Urinary bladder (tissue), 4 donors: Measurements from ENCODE around the gene KRTAP5-6. TPM values are rescaled to one million over a fixed set of nuclear protein-coding genes. Genes with fewer than 3 reads are reported as not detected.

Experiments used
- DNase-seq: peaks from one replicate; pipeline ENCODE4 v3.0.0-alpha.2; 2015; ENCODE audit errors: extremely low spot score
- H3K27ac ChIP-seq: one replicate; pipeline ENCODE4 v1.5.1; 2013; ENCODE audit warnings: low read depth, mild to moderate bottlenecking, moderate library complexity
- H3K36me3 ChIP-seq: one replicate; pipeline ENCODE4 v1.6.1; 2013; ENCODE audit warnings: mild to moderate bottlenecking, moderate library complexity; ENCODE audit not compliant: insufficient read depth
- H3K4me1 ChIP-seq: one replicate; pipeline ENCODE4 v1.6.1; 2013; ENCODE audit warnings: mild to moderate bottlenecking, moderate library complexity; ENCODE audit not compliant: insufficient read depth
- H3K4me3 ChIP-seq: one replicate; pipeline ENCODE4 v1.5.1; 2013; ENCODE audit warnings: low read depth, low read length
- WGBS: extraction: QIAGEN DNeasy Blood & Tissue Kit; methylation state at CpG from one replicate; pipeline ENCODE4 v1.1.7; 2013; 5-methylcytosine and 5-hydroxymethylcytosine counted together
- polyA plus RNA-seq: library from polyadenylated mRNA; stranded (reverse); fragments of 200-250 nt; gene quantifications from one replicate; pipeline ENCODE4 v1.2.3, GENCODE V29; 2013
- total RNA-seq: library from RNA; depleted of rRNA; stranded (reverse); fragments of >200 nt; gene quantifications from one replicate; pipeline ENCODE4 v1.2.3, GENCODE V29; 2014
- donor health status: healthy with polysubstance abuse.
- donor health status: healthy.

The KRTAP5-6 gene
- total and polyA plus RNA-seq, 2 donors: not detected

- Histone ChIP-seq H3K4me3 (no peak overlapping the region), H3K36me3 (no peaks in the 10 kb centered on the region), H3K27ac (no peak overlapping the region), H3K4me1 (no peaks in the 10 kb centered on the region)
- DNase-seq: no peak
- WGBS: 95% methylated on average over 15 of the region's 15 CpGs
Measured at GRCh38 chr11:1694846-1695547, 2.0 kb upstream of the KRTAP5-6 start.

- Histone ChIP-seq H3K4me3 (no peak overlapping the region), H3K4me1 (no peaks in the 10 kb centered on the region), H3K27ac (no peak overlapping the region), H3K36me3 (no peaks in the 10 kb centered on the region)
- 100% methylated on average over 3 of the region's 3 CpGs for WGBS
- DNase-seq: no peak
Measured at GRCh38 chr11:1695548-1696108, 1.4 kb upstream of the KRTAP5-6 start.

DNA sequence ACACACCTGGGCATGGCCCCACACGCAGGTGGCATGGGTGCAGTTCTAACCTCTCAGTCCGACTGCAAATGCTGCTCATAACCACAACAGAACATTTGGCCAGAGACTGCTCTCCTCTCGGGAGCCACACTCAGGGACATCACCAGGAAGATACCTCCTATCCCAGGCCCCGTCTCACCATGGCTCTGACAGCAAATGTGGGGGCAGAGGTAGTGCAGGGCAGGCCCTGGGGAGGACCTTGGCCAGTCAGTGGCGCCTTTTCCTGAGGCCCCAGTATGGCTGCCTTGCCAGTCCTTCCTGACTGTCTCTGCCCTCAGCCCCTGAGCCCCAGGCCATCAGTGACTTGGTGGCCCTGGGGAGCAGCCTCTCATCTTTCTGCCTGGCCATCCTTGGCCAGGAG is 2.8 kb downstream of the KRTAP5-6 start:
- no peak for DNase-seq
- H3K36me3 ChIP-seq: no peaks in the 10 kb centered on the region
- no peaks in the 10 kb centered on the region for H3K4me1 ChIP-seq
- H3K27ac ChIP-seq: no peak overlapping the region
- 85% methylated on average over 5 of the region's 5 CpGs for WGBS
- no peak overlapping the region for H3K4me3 ChIP-seq

GRCh38 chr11:1701091-1701807 is 4.3 kb downstream of the KRTAP5-6 start:
- H3K36me3 ChIP-seq: no peaks in the 10 kb centered on the region
- no peak overlapping the region for H3K27ac ChIP-seq
- 72% methylated on average over 10 of the region's 10 CpGs for WGBS
- H3K4me3 ChIP-seq: no peak overlapping the region
- no peak for DNase-seq
- no peaks in the 10 kb centered on the region for H3K4me1 ChIP-seq

DNA sequence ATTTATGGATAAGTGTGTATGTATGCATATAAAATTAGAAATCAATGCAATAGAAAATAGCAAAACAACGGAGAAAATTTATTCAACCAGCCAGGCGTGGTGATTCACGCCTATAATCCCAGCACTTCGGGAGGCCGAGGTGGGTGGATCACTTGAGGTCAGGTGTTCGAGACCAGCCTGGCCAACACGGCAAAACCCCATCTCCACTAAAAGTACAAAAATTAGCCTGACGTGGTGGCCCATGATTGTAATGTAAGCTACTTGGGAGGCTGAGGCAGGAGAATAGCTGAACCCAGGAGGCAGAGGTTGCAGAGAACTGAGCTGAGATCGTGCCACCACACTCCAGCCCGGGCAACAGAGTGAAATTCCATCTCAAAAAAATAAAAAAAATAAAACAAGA is 5.5 kb downstream of the KRTAP5-6 start:
- H3K27ac ChIP-seq: no peak overlapping the region
- 94% methylated on average over 10 of the region's 10 CpGs for WGBS
- DNase-seq: no peak

GRCh38 chr11:1703146-1703545 is 6.2 kb downstream of the KRTAP5-6 start:
- WGBS: 88% methylated on average over 6 of the region's 6 CpGs
- DNase-seq: no peak
- Histone ChIP-seq H3K36me3 (no peaks in the 10 kb centered on the region), H3K4me1 (no peaks in the 10 kb centered on the region), H3K4me3 (no peak overlapping the region), H3K27ac (no peak overlapping the region)

More for the DNA sequence above, 5.5 kb downstream of the KRTAP5-6 start:
- no peaks in the 10 kb centered on the region for H3K4me1 ChIP-seq
- no peaks in the 10 kb centered on the region for H3K36me3 ChIP-seq
- no peak overlapping the region for H3K4me3 ChIP-seq

- DNase-seq: no peak
Measured at GRCh38 chr11:1705126-1706052, 8.4 kb downstream of the KRTAP5-6 start.

DNA sequence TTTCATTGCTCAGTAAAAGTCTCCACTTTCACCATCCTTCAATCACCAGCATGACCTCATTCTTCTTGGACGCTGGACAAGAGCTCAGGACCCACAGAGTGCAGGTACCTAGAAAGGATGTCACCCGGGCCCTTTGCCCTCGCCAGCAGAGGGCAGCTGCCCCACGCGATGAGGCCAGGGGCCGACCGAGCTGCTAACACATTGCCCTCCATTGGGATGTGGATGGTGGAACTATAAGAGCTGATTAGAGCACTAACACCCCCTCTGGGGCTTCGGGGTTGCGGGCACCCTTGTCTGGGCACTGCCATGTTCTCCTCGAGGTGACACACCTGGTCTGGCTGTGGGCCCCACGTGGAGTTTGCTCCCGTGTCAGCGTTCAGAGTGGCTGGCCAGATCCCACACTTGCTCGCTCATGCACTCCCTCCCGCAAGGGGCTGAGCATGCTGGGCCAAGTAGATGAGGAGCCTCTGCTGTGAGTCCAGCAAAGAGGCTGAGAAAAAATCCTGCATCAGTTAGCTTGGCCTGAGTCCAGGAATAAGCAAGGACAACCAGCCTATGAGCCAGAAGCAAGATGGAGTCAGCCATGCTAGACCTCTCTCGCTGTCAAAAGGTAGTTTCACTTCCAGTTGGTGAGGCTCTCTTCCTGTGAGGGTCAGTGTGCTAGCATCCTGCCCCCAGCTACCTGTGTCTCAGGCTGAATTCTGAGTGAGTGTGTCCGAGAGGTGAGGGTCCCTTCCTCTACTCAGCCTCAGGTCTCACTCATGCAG is 9.8 kb downstream of the KRTAP5-6 start:
- WGBS: 81% methylated on average over 17 of the region's 17 CpGs
- H3K36me3 ChIP-seq: no peaks in the 10 kb centered on the region
- no peaks in the 10 kb centered on the region for H3K4me1 ChIP-seq
- no peak overlapping the region for H3K27ac ChIP-seq
- H3K4me3 ChIP-seq: no peak overlapping the region
- DNase-seq: no peak

More at GRCh38 chr11:1705126-1706052, 8.4 kb downstream of the KRTAP5-6 start:
- Histone ChIP-seq H3K4me1 (no peaks in the 10 kb centered on the region), H3K4me3 (no peak overlapping the region), H3K36me3 (no peaks in the 10 kb centered on the region), H3K27ac (no peak overlapping the region)
- 58% methylated on average over 15 of the region's 15 CpGs for WGBS

GRCh38 chr11:1707751-1708150 is 10.8 kb downstream of the KRTAP5-6 start:
- 46% methylated on average over 4 of the region's 4 CpGs for WGBS
- Histone ChIP-seq H3K4me1 (no peaks in the 10 kb centered on the region), H3K36me3 (no peaks in the 10 kb centered on the region), H3K27ac (no peak overlapping the region), H3K4me3 (no peak overlapping the region)
- DNase-seq: no peak

DNA sequence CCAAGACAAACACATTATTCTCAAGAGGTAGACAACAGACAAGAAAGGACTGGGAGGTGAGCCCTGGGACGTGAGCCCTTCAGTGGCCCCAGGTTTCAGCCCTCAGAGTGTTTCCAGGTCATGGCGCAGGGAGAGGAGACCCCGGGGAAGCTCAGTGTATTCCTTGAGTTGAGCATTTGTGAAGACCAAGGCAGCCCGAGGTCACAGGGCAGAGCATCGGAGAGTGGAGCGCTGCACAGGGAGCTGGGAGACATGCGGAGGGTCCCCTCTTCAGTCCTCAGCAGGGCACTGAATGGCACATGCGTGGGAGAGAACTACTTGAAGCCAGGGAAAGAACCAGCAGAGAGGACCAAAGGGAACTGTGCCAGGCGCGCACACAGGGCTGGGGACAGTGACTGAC is 11.7 kb downstream of the KRTAP5-6 start:
- Histone ChIP-seq H3K4me3 (no peak overlapping the region), H3K27ac (no peak overlapping the region), H3K4me1 (no peaks in the 10 kb centered on the region), H3K36me3 (no peaks in the 10 kb centered on the region)
- 87% methylated on average over 10 of the region's 10 CpGs for WGBS
- DNase-seq: no peak

DNA sequence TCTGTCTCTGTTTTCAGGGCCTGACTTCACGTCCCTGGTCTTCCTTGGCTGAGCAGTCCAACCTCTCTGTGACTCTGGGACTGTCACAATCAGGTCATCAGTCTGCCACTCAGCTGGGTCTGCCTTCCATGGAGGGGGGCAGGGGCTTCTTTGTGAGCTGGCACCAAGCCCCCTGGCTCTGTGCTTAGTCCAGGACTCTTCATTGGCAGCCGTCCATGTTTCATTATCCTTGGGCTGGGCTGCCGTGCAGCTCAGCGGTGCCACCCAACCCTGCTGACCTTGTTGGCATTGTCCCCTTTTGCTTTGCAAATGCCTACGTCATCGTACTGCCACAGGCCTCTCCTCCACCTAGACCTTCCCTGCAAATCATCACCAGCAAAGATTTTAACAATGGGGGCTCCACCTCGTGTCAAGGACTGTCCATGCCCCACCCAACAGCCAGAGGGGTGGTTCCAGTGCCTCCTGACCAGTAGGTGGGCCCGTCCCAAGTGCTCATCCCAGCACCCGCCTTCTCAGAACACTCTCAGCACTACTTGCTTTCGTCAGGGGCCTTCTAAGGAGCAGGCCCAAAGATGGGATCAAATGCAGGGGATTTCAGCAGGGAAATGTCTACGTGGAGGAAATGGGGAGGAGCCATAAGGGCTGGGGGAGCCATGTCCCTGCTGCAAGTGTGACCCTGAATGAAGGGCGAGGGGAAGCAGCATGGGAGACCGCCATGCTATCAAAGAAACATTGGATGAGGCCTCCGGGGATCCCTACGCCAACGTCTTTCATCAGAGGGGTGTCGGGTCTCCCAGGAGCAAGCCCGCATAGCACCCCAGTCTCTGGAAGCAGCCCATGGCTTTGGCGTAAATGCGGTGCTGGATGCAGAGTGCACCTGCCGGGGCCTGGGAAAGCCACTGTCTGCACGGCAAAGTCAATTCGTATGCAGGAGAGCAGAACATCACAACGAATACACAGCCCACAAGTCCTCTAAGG is 18.2 kb downstream of the KRTAP5-6 start:
- WGBS: 87% methylated on average over 24 of the region's 24 CpGs
- no peak overlapping the region for H3K4me3 ChIP-seq
- no peaks in the 10 kb centered on the region for H3K4me1 ChIP-seq
- no peaks in the 10 kb centered on the region for H3K36me3 ChIP-seq
- DNase-seq: no peak
- H3K27ac ChIP-seq: no peak overlapping the region

- no peaks in the 10 kb centered on the region for H3K4me1 ChIP-seq
- H3K36me3 ChIP-seq: no peaks in the 10 kb centered on the region
- no peak overlapping the region for H3K4me3 ChIP-seq
- DNase-seq: no peak
- 69% methylated on average over 8 of the region's 8 CpGs for WGBS
- no peak overlapping the region for H3K27ac ChIP-seq
Measured at GRCh38 chr11:1717745-1718144, 20.8 kb downstream of the KRTAP5-6 start.
